Embryonic facial prominence (tissue), 1 donor: ENCODE measurements around the gene INPP4A.

Experiments
- DNase-seq: peaks from one replicate; pipeline ENCODE4 v3.0.0-alpha.2; 2016; ENCODE audit errors: extremely low spot score

INPP4A gene

DNA sequence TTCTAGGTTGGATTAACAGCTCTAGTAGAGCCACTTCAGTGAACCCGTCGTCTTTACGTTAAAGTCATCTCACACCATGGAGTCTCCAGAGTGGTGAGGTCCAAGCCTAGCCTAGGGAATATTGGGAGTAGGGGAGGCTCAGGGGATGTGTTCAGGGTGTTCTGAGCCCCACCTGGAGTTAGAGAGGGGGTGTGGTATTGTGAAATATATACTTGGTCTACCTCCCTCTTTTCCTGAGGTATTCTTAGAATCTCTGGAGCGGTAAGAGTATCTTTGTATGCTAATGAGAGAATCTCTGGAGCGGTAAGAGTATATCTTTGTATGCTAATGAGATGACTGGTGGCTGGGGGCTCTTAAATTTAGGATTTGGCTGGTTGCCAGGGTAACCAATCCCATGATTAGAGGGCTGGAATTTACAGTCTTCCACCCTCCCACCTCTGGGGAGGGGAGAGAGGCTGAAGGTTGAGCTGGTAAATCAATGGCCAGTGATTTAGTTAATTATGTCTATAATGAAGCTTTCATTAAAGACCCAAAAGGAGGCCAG, 69.5 kb downstream of the INPP4A start:
- no peak for DNase-seq

DNA sequence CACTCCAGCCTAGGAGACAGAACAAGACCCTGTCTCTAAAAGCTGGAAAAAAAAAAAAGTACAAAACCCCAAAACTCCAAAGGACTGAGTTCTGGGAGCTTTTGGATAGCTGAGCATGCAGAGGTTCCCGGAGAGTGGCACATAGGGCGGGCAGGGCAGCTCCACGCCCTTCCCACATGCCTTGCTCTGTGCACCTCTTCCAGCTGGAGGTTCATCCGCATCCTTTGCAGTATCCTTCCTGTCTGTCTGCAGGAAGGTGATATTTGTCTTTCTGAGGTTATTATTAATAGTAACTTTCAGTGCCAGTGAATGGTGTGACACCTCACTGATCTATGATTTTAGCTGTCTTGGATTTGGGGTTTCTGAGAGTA, 70.2 kb downstream of the INPP4A start:
- DNase-seq: no peak

DNA sequence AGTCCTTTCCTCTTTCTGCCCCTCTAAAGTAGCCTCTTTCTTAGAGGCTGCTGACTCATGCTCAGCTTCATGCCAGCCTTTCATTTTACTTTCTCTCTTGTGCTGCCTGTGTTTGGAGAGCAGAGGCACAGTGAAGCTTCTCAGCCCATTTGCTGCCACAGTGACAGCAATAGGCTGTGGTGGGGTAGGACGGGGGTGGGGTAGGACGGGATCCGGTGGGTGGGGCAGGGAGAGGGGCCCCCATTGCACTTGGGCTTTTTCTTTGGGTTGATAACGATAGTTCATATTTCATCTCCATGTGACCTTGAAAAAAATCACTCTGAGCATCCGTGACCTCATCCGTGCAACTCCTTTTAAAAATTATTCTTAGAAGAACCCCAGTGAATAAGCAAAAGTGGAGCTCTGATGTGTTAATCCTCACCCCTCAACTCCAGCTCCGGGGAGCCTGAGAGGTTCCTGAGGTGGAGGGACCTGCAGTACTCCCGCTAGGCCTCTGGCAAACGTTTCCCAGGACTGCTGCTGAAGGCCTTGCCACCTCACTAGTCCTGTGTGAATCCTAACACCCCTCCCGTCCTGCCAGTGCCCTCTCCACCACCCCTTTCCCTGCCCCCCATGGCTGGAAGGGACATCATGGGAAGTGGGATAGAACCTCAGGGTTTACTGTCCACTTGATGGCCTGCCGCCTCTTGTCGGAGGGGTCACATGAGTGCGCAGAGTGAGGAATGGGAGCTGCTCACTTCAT, 70.8 kb downstream of the INPP4A start:
- no peak for DNase-seq

DNA sequence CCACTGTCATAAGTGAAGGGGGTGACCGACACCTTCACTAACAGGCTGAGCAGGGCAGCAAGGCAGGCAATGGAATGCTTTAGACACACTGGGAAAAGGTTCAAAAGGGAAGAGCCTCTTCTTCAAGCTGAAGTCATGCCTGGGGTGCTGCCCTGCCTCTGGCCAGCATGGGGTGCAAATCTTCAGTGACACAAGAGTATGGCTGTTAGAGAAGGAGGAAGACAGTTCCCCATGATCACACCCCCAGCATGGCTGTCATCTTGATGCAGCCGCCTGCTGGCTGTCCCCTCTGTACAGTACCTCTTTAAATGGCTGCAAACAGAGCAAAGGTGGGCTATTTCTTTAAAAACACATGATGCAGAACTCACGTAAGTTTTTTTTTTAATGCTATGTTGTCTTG, 71.9 kb downstream of the INPP4A start:
- no peak for DNase-seq

DNA sequence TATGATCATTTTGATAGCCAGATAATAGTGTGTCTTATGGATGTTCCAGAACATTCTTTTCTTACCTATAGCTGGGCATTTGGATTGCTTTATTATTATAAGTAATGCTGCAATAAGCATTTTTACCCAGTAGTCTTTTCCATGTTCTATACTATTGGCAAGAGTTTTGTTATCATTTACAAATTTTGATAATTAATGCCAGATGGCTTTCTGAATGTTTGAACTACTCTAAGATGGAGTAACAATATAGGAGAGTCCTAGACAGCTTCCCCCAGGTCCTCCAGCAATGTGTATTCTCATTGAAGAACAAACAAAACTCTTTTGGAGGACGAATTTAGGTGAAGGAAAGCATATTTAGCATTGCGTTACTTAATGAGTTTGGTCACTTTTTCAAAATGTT, 73.0 kb downstream of the INPP4A start:
- no peak for DNase-seq

DNA sequence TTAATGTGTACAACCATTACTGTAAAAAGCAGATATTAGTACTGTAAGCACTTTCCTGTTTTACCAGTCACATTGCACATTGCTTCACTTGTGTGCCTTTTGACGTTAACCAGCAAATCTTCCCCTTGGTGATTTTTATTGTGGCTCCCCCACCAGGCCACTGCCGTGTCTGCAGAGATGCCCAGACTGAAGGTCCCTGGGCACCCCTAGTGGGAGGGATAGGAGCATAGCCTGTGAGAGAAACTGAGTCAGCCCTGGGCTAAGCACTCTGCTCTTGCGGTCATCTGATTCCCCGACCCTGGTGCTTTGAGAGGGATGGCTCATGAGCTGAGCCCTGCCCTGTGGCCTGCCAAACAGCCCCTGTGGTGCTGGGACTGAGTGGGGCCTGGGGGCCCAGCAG, 73.4 kb downstream of the INPP4A start:
- DNase-seq: no peak

DNA sequence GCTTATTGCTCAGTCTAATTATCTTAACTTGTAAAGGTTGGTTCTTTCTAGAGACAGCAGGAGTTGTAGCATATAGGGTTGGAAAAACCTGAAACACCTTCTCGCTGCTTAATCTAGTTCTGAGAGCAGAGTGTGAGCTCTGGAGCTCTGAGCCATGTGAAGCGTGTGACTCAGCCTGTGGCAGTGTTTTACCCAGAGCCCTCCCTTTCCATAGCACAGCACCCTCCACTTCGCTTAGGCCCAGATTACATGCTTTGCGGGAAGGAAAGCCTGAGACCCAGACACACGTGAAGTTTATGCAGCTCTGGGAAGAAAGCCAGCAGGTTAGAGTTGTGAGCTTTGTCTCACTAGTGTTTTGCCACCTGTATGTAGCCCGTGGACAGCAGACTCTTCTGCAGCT, 74.5 kb downstream of the INPP4A start:
- no peak for DNase-seq

DNA sequence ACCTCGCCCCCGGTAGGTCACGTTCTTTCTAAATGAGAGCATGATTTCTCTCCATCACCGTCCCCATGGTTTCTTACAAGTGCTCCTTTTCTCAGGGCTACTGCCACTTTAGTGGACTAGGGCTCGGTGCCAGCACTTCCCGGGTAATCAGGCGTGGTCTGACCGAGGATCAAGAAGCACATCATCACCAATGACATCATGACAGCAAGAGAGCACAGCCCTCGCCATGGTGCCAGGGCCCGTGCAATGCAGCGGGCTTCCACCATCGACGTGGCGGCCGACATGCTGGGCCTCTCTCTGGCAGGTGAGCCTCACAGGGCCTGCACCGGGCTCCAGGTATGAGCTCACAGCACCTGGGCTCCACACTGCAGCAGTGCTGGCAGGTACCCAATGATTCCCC, 75.2 kb downstream of the INPP4A start:
- DNase-seq: no peak

DNA sequence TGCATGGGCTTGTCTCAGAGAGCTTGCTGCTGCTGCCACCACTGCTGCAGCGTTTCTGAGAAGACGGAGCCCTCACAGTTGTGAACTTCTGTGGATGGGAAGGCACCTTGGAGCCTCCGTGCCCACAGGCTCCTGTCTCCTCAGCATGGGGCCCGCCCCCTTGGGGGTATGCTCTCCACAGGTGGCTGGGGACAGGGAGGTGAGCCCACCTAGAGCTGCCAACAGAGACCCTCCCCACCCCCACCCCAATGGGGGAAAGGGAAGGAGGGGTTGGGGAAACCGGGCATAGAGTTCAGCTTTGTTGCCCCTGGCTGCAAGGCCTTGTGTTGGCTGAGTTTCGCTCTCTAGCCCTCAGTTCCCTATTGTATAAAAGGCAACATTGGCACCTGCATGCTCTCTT, 76.1 kb downstream of the INPP4A start:
- no peak for DNase-seq

DNA sequence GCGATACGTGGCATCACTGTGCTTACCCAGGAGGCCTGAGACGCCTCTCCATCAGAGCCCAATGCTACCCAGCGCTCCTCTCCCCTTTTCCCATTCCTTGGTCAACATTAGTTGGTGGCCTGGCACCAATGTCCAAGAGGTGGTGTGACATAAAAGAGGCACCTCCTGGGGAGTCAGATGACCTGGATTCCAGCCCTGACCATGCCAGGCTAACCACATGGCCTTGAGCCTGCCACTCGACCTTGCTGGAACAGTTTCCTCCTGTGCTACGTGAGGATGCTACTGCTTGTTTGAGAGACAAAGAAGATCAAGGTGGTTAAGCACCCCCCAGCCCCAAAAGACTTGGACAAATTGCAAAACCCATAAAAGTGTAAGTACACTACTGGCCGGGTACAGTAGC, 76.6 kb downstream of the INPP4A start:
- DNase-seq: no peak

DNA sequence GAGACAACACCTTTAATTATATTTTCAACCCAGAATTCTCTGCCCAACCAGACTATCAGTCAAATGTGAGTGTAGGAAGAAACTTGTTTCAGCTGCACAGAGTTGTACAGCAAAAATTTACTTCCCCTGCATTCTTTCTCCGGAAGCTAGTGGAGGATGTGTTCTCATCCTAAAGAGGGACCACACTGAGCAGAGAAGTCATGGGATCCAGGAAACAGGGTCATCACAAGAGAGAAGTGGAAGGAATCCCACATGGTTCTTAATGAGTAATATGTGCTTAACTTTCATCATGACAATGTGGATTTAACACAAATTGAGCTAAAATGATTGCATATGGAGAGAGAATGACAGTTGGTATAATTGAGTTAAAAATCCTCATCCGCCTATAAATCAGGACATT, 78.2 kb downstream of the INPP4A start:
- no peak for DNase-seq

DNA sequence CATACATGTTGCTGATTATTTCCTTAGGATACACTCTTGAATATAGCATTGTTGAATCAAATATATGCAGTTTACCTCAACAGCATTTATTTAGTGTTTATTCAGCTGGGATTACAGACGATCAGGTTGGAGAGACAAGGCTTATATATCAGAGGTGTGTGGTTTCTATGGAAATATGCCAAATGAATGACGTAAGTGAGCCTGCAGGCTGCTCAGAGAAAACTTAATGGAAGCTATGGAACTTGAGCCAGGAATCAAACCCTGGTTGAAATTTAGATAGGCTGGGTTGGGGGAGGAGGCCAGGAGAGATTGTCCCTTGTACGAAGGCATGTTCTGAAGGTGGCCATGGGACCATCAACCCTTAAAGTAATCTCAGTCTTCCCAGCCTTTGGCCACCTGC, 79.5 kb downstream of the INPP4A start:
- peak; percentile 30 for DNase-seq

DNA sequence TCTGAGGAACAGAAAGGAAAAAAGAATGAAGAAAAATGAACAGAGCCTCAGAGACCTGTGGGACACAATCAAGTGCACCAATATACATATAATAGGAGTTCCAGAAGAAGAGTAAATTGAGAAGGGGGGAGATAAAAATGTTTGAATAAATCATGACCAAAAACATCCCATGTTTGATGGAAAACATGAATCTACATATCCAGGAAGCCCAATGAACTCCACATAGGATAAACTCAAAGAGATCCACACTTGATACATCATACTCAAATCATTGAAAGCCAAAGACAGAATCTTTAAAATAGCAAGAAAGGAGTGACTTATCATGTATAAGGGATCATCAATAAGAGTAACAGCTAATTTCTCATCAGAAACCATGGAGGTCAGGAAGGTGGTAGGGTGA, 83.7 kb downstream of the INPP4A start:
- DNase-seq: no peak

DNA sequence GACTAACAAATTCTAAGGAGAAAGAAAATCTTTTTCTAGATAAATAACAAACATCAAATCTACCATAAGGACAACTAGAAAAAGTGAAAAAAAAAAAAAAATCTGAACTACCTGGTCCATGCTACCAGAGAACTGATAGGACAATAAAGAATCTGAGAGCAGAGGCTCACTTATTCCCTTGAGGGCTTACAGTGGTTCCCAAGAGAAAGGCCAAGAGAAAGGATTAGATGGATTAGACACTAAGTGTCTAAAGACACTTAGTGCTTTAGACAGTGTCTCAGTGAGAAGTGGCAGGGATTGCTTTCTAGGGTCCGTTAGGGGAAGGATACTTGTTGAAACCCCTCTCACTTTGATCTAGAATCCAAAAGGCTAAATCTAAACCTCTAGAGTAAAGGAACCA, 85.5 kb downstream of the INPP4A start:
- no peak for DNase-seq

DNA sequence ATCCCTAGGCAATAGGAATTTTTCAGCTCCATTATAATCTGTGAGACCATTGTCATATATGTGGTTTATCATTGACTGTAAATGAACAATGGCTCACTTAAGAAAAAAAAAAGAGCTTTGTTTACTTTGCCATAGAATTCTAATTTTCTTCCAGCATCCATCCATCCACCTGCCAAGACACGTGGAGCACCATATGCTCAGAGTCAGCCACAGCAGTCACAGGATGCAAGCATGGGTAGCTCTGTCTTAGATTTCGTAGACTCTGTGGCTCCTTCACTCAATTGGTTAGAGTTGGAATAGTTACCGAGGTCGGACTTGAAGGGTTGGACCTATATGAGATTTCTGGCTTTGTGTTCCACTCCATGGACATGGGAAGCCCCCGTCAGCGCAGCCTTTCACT, 88.1 kb downstream of the INPP4A start:
- DNase-seq: no peak

DNA sequence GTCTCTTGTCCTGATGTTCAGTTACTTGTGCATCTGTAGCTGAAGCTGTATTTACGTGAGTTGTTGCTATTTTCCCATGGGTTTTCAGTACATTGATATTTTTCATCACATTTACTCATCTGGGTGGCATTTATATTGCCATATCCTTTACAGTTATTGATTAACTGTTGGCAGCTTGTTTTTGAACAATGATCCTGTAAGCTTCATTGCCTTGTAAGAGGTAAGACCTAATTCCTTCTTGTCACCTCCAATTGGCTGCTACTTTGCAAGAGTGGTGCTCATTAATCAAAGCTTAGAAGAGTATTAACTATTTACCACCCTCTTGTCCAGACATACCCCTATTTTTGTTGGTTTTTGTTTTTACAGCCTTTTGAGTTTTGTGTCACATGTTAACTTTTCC, 88.9 kb downstream of the INPP4A start:
- no peak for DNase-seq

DNA sequence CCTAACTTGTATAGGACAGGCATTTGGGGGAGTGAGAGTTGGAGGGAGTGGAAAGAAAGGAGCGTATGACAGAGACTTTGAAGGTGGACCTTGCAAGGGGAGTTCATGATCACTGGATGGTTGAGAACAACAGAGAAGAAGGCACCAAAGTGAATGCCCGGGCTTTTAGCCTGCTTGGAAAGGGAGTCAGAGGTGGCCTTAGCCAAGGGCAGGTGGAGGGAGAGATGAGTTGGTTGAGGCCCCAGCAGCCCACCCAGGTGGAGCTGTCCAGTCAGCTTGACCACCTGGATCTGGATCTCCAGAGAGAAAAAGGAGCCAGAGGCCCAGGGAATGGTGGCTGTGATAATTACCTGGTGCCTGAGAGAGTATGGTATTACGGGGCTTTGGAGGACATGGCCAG, 90.1 kb downstream of the INPP4A start:
- DNase-seq: no peak

DNA sequence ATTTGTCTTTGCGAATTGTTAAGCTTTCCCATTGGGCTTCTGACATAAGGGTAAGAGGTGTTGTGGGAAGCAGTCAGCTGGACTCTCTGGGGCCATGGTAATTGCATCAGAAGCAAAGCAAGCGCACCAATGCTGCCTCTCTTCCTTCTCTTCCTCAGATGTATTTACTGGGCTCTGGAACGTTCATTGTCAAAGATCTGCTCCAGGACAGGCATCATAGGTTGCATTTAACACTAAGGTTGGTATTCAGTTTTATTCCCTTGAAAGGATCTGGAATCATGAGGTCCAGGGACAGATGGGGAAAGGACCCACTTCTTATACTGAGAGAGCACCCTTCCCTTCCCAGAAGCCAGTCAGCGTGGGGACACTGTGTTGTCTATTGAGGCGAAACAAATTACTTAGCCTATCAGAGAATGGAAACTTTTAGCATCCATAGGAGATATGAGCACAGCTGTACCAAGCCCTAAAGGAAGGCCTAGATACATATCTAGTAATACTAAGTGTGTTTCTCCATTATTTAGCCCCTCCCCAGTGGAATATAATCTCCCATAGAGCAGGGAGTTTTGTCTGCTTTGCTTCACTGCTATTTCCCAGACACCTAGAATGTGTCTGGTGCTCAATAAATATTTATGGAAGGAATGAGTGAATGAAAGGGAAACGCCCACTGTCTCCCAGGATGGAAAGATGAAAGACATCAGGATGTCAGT, 91.5 kb downstream of the INPP4A start:
- DNase-seq: no peak

DNA sequence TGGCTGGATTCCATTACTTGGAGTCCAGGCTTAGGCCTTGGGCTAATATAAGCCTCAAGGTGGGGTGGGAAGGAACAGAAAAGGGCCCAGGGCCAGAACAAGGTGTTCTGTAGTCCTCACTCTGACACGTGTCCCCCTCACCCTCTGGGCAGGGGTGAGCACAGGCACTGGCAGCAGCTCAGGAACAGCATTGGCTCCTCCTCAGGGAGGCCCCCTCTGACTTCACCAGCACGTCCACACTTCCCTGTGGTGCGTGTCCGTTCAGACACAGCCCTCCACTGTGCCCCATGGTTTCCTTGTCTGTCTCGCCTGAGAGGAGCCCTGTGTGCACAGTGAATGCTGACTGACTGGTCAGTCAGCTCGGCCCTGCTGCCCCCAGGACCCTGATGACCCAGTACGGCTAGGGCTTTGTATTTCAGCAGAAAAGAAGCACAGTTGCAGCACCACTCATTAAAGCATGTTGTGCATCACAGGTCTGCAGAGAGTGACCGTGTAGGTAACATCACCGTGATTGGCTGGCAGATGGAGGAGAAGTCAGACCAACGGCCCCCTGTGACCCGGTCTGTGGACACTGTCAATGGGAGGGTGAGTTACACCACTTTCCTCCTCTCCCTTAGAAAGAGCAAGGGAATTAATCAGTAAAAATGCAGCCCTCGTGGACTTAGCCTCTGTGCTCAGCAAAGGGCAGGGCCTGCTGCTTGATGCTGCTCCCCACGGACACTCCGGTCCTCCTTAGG, 92.9 kb downstream of the INPP4A start:
- DNase-seq: no peak

DNA sequence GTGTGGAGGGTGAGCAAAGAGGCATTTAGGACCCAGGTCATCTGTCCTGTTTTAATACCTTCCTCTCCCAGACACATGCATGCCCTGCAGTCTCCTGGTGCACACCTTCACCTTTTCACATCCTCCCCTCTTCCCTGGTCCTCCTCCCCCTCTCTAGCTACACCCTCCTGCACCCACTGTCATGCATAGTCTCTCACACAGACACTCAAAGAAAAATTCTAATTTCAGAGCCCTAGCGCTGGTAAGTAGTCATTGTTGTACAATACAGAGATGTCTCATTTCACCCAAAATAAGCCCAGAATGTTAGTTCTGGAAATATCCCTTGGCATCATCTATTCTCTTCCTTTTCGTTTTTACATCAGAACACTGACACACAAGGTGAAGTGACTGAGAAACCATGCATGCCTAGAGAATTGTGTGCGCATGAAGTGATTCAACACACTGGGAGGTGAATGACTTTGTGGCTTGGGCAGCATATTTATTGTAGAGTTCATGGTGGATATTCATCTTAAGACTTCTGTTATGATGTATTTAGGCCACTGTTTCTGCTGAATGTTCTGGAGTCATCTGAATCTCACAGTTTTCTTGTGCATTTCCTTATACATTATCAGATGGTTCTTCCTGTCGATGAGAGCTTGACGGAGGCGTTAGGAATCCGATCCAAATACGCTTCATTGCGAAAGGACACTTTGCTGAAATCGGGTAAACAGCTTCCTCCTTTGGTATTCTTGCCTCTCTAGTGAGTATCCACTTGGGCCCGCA, 93.8 kb downstream of the INPP4A start:
- DNase-seq: no peak

DNA sequence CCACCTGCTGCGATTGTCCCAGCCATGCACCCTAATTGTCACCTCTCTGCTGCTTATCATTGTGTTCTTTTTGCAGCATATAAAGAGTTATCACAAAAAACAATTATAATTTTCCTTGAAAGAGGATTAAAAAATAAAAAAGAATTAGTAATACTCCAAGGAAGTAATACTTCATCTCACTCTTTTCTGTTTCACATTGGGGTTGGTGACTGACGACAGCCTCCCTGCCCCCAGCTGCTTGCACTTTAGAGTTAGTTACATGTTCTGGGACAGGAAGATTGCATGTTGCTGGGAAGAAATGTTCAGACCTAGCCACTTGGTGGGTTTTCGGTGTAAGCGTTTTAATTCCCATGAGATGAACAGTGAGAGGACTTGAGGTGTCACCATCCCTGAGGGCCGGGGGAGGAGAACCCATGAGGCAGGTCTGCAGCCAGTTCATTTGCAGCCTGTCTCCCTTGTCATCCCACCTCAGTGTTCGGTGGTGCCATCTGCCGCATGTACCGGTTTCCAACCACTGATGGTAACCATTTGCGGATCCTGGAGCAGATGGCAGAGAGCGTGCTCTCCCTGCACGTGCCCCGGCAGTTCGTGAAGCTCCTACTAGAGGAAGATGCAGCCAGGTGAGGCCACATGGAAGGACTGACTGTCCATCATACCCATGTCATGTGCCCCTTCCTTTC, 94.5 kb downstream of the INPP4A start:
- no peak for DNase-seq
